Fibroblast of skin of left quadriceps (primary cell): ENCODE measurements around the gene C6.

Experiments used
- DNase-seq, 2 experiments: peaks; one replicate each; pipeline ENCODE4 v3.0.0-alpha.2; 2013; ENCODE audit warnings: low read depth in 2 of 2

The C6 gene

DNA sequence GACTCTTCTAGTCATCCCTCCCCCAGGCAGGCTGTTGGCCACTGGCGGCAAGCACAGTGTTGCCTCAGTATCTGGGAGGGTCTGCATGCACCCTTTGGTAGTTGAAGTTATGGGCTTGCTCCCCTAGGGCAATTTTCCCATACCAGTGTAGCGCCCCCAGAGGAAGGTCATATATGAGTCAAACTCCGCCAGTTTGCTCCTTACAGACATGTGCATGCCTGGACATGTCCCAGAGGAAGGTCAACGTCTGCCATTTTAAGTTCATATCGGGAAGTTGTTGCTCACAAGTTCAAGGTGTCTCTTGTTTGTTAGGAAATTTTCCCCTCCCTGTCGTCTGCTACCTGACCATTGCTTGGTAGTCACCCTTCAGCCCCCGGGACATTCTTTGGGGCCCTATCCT lies 90.9 kb downstream of the C6 start:
- no peak for DNase-seq

GRCh38 chr5:41120600-41120999 lies 92.7 kb downstream of the C6 start:
- no peak for DNase-seq

DNA sequence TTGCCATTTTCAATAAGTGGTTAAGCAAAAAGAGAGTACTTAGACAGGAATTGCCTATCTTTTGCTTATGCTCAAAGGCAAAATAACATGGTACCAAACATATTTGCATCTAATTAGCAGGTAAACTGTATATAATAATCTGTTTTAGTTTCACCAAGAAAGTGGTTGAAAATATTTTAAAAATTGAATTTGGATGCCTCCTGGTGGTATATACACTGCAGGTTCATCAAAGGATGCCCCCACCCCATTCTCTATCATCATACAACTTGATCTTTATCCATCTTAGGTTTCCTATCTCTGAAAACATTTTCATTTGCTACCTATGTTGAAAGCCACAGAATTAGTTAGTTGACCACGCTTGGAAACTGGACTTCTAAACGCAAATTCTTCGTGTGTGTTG lies 95.2 kb downstream of the C6 start:
- DNase-seq: no peak

- DNase-seq: peak; percentile 39 to 44
Measured at GRCh38 chr5:41115281-41115680, 98.1 kb downstream of the C6 start.

DNA sequence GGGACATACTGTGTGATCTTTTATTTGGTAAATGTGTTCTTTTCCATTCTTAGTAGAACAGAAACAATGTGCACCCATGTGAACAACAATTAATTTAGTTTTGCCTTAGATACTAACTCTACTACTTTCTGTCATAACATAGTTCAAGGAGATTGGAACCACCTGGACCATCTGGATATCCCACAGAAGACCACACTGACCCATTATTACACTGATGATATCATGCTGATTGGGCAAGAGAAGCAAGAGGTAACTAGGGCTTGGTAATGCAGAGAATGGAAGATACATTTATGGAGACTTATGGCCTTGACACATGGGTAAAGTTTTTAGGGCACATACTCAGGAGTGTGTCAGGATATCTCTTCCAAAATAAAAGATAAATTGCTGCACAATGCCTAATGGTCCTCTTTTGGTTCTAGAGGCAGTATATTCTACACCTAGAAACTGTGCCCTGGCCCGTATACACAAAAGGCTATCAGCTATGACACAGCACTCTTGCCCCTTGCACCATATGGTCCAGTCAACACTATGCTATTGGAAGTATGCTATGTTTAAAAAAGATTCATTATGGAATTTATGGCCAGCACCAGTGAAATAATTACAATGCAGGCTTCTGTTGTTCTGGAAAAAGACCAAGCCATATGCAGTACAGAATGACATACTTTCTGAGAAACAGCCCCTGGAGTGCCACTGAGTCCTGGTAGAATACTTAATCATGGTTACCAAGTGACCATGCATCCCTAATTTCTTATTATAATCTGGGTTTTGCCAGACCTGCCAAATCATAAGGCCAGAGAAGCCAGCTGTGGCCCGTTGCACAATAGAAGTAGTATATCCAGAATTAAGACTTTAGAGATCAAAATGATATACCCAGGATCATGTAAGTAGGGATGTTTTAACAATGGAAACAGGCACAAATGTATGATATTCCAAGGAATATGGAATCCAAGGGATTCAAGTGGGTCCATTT lies 100.6 kb downstream of the C6 start:
- DNase-seq: peak; percentile 14 to 20

- DNase-seq: no peak
Measured at GRCh38 chr5:41109186-41109585, 104.1 kb downstream of the C6 start.

DNA sequence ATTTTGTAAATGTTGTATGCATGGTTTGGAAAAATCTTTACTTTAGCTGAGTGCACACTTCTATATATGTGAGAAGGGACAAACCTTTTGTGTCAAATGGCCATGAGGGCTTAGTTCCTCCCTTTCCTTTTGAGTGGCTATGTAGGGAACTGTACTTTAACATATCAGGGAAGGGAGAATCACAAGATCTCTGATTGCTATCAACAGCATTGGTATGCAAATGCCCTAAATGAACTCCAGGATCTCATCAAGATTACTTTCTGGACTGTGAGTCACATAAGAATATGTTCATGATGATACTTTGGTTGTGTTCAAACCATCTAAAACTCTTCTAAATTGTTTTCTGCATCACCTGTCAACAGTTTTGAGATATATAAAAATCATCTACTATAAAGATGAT lies 111.0 kb downstream of the C6 start:
- no peak for DNase-seq

- DNase-seq: no peak
Measured at GRCh38 chr5:41097642-41098041, 115.7 kb downstream of the C6 start.

GRCh38 chr5:41095324-41096101 lies 117.8 kb downstream of the C6 start:
- no peak for DNase-seq

- no peak for DNase-seq
Measured at GRCh38 chr5:41094871-41095270, 118.5 kb downstream of the C6 start.

DNA sequence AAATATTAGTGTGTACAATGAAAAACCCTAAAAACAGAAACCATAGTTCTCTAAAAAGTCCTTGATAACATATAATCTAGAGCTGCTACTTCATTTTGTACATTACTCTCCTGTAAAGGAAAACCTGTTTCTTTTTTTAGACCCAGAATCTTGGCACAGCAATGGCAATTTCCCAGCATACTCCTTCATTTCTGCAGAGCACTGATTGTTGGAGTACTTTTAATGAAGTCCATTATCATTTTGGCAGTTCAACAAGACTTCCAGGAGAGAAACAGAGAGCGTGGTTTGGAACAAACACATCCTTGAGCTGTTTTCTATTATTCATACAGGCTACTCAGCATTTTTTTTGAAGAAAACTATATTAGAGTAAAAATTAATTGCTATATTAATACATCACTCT lies 119.5 kb downstream of the C6 start:
- DNase-seq: no peak
